Panc1 (cell line): ENCODE results near the gene FLG2.
"Not testable (repeated sequence)": the region's sequence is repeated elsewhere in the genome, so short reads cannot be mapped to it uniquely, and the experiment has no call there.

Source experiments
- CTCF ChIP-seq: fragments of 450-650 bp; IDR thresholded peaks from 2 replicates; pipeline ENCODE4 v1.5.1; 2017; ENCODE audit warnings: mild to moderate bottlenecking
- POLR2AphosphoS5 ChIP-seq: IDR thresholded peaks from 2 replicates; pipeline ENCODE4 v1.6.1; 2012; ENCODE audit warnings: mild to moderate bottlenecking, low read depth, low read length, moderate library complexity
- SIN3A ChIP-seq: IDR thresholded peaks from 2 replicates; pipeline ENCODE4 v1.6.1; 2012; ENCODE audit warnings: low read depth, mild to moderate bottlenecking, low read length, moderate library complexity, borderline replicate concordance; ENCODE audit not compliant: insufficient read depth
- TCF7L2 ChIP-seq: IDR thresholded peaks from 2 replicates; pipeline ENCODE4 v1.6.1; 2011; ENCODE audit warnings: mild to moderate bottlenecking, low read depth, low read length, inconsistent platforms

GRCh38 chr1:152308758-152309157, 51.0 kb downstream of the FLG2 start:
- not testable (repeated sequence) for TF ChIP-seq CTCF, TCF7L2, SIN3A, POLR2AphosphoS5
